Endothelial cell (in vitro differentiated cells): Measurements from ENCODE around the gene RAD23B. TPM values are rescaled to one million over a fixed set of nuclear protein-coding genes. Genes with fewer than 3 reads are reported as not detected.

Experiments used
- DNase-seq: peaks from one replicate; pipeline ENCODE4 v3.0.0; 2021; ENCODE audit warnings: low spot score
- H3K27ac Mint-ChIP-seq: one replicate; pipeline ENCODE4 v1.8.0; 2021; ENCODE audit warnings: mixed read lengths, inconsistent platforms; ENCODE audit not compliant: unreplicated experiment
- H3K27me3 Mint-ChIP-seq: one replicate; pipeline ENCODE4 v1.8.0; 2021; ENCODE audit warnings: mild to moderate bottlenecking, moderate library complexity, mixed read lengths, inconsistent platforms; ENCODE audit not compliant: unreplicated experiment
- H3K36me3 Mint-ChIP-seq: one replicate; pipeline ENCODE4 v1.8.0; 2021; ENCODE audit warnings: mild to moderate bottlenecking, low read depth, mixed read lengths, inconsistent platforms; ENCODE audit not compliant: unreplicated experiment
- H3K4me1 Mint-ChIP-seq: one replicate; pipeline ENCODE4 v1.8.0; 2021; ENCODE audit warnings: mild to moderate bottlenecking, mixed read lengths, inconsistent platforms; ENCODE audit not compliant: unreplicated experiment
- H3K4me3 Mint-ChIP-seq: one replicate; pipeline ENCODE4 v1.8.0; 2021; ENCODE audit warnings: mild to moderate bottlenecking, mixed read lengths, inconsistent platforms; ENCODE audit not compliant: unreplicated experiment
- H3K9me3 Mint-ChIP-seq: one replicate; pipeline ENCODE4 v1.8.0; 2021; ENCODE audit warnings: mixed read lengths, inconsistent platforms; ENCODE audit not compliant: unreplicated experiment
- total RNA-seq: library from RNA; stranded (reverse); fragmentation: NEBNext Ultra II Directional; extraction: Animal tissue kit (Norgen Biotek cat#: 25700); gene quantifications from one replicate; pipeline ENCODE4 v1.2.1, GENCODE V29; 2021; ENCODE audit not compliant: unreplicated experiment
- TF ChIP-seq, protein P1 (sequence below): fragments of 200-600 bp; sonication (generic); IDR thresholded peaks from one replicate; pipeline ENCODE4 v1.5.0; 2021; ENCODE audit warnings: antibody characterized with exemption; ENCODE audit not compliant: unreplicated experiment

RAD23B gene
- total RNA-seq, 1 donor from 2014 or later = 116 TPM

GRCh38 chr9:107312376-107313050 is 29.4 kb downstream of the RAD23B start:
- no peak for DNase-seq
- Mint-ChIP-seq H3K27ac (peak overlapping the region; percentile 9), H3K4me1 (peaks cover 34% of the 10 kb centered on the region)

DNA sequence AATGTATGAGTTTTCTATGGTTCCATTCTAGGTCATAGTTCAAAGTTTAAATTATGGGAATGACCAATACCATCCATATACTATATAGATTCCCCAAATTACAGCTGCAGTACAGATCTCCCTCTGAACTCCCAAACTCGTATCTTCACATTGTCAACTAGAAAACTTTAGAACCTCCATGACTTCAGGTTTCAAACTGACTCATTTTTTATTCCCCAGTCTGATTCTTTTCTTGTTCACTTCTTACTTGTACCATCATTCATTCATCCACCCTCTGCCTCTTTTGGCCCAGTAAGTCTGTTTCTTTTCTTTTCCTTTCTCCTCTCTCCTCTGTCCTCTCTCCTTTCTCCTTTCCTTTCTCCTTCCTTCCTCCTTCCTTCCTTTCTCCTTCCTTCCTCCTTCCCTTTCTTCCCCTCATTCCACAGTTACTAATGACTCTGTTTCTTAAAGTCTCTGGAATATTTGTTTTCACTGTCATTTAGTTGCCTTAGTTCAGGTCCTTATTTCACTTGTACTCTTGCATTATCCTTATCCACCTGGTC is 30.5 kb downstream of the RAD23B start:
- H3K4me3 Mint-ChIP-seq = no peak overlapping the region
- H3K27me3 Mint-ChIP-seq = peaks cover 5% of the 10 kb centered on the region
- H3K36me3 Mint-ChIP-seq = peaks cover 37% of the 10 kb centered on the region
- peak overlapping the region; percentile 48 for H3K27ac Mint-ChIP-seq
- DNase-seq = no peak
- H3K4me1 Mint-ChIP-seq = peaks cover 40% of the 10 kb centered on the region
- no peaks in the 10 kb centered on the region for H3K9me3 Mint-ChIP-seq
- TF ChIP-seq, protein P1, sequence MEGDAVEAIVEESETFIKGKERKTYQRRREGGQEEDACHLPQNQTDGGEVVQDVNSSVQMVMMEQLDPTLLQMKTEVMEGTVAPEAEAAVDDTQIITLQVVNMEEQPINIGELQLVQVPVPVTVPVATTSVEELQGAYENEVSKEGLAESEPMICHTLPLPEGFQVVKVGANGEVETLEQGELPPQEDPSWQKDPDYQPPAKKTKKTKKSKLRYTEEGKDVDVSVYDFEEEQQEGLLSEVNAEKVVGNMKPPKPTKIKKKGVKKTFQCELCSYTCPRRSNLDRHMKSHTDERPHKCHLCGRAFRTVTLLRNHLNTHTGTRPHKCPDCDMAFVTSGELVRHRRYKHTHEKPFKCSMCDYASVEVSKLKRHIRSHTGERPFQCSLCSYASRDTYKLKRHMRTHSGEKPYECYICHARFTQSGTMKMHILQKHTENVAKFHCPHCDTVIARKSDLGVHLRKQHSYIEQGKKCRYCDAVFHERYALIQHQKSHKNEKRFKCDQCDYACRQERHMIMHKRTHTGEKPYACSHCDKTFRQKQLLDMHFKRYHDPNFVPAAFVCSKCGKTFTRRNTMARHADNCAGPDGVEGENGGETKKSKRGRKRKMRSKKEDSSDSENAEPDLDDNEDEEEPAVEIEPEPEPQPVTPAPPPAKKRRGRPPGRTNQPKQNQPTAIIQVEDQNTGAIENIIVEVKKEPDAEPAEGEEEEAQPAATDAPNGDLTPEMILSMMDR = no peak

More at GRCh38 chr9:107312376-107313050, 29.4 kb downstream of the RAD23B start:
- H3K36me3 Mint-ChIP-seq = peaks cover 43% of the 10 kb centered on the region
- peaks cover 5% of the 10 kb centered on the region for H3K27me3 Mint-ChIP-seq
- H3K9me3 Mint-ChIP-seq = no peaks in the 10 kb centered on the region
- TF ChIP-seq, protein P1 = no peak
- H3K4me3 Mint-ChIP-seq = no peak overlapping the region

- Mint-ChIP-seq H3K4me3 (no peak overlapping the region), H3K27me3 (peaks cover 5% of the 10 kb centered on the region), H3K4me1 (peaks cover 40% of the 10 kb centered on the region), H3K27ac (no peak overlapping the region), H3K36me3 (peaks cover 29% of the 10 kb centered on the region), H3K9me3 (no peaks in the 10 kb centered on the region)
- DNase-seq = no peak
- TF ChIP-seq, protein P1 = no peak
Measured at GRCh38 chr9:107314763-107315162, 31.7 kb downstream of the RAD23B start.

DNA sequence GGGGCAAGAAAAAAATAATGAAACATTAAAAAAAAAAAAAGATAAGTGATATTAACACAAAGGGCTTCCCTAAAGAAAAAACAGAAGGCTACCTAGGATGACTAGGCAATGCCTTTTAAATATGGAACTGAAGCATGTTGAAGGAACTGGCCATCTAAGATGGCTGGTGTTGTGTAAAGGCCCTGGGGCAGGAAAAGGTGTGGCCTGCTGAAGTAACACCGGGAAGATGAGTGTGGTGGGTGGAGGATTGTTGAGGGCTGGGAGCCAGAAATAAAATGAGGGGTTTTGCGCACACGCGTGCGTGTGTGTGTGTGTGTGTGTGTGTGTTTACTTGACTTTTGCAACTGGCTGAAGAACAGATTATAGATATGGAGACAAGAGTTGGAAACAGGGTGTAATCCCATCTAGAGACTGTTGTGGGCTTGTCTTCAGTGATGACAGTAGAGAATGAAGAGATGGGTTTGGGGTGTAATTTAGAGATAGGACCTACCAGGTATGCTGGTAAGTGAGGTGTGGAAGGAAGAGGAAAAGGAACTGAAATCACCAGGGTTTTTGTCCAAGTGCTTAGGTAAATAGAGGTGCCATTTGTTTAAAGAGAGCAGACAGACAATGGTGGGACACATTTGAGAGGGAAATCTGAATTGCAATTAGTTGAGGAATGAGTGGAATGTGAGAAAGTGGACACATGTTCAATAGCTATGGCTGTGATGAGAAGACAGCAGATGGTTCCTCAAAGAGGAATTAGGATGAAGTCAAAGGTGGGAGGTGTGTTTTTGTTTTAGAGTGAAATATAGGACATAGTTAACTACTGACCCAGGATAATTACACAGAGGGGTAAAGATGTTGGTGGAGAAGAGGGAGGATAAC is 33.9 kb downstream of the RAD23B start:
- TF ChIP-seq, protein P1 = no peak
- Mint-ChIP-seq H3K36me3 (peaks cover 29% of the 10 kb centered on the region), H3K4me3 (peak overlapping the region; percentile 39), H3K27me3 (peaks cover 5% of the 10 kb centered on the region), H3K27ac (peak overlapping the region; percentile 72), H3K9me3 (no peaks in the 10 kb centered on the region), H3K4me1 (peaks cover 40% of the 10 kb centered on the region)
- DNase-seq = no peak
